Right ventricle myocardium superior (tissue), 1 donor: Measurements from ENCODE around the gene CT45A2. TPM values are rescaled to one million over a fixed set of nuclear protein-coding genes. Genes with fewer than 3 reads are reported as not detected.
"Not testable (repeated sequence)": the region's sequence is repeated elsewhere in the genome, so short reads cannot be mapped to it uniquely, and the experiment has no call there.

Experiments
- ATAC-seq: fragments of 200-7000 bp; cut with Tn5 transposase; one replicate; pipeline ENCODE4 v1.9.1; 2020; ENCODE audit warnings: mild to moderate bottlenecking; ENCODE audit not compliant: poor library complexity
- DNase-seq: peaks from one replicate; pipeline ENCODE4 v3.0.0-alpha.2; 2020
- intact Hi-C: fragments of 100-400 bp; cut with DNase I; formaldehyde crosslinking; loops from one replicate; pipeline ENCODE4 v1.11.2; 2022
- long read RNA-seq: library from polyadenylated mRNA; unstranded; transcript quantifications from one replicate; pipeline ENCODE4 v2.0.0, GENCODE V29; 2021
- total RNA-seq: library from RNA; stranded (reverse); fragmentation: NEBNext Ultra II Directional; extraction: Animal tissue kit (Norgen Biotek cat#: 25700); gene quantifications from one replicate; pipeline ENCODE4 v1.2.1, GENCODE V29; 2021
- donor health status: DM: no; HTN: yes; CAD: no; lungs with severe emphysema.

Gene CT45A2, protein sequence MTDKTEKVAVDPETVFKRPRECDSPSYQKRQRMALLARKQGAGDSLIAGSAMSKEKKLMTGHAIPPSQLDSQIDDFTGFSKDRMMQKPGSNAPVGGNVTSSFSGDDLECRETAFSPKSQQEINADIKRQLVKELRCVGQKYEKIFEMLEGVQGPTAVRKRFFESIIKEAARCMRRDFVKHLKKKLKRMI
- total RNA-seq = not detected
- long read RNA-seq = 0 reads

DNA sequence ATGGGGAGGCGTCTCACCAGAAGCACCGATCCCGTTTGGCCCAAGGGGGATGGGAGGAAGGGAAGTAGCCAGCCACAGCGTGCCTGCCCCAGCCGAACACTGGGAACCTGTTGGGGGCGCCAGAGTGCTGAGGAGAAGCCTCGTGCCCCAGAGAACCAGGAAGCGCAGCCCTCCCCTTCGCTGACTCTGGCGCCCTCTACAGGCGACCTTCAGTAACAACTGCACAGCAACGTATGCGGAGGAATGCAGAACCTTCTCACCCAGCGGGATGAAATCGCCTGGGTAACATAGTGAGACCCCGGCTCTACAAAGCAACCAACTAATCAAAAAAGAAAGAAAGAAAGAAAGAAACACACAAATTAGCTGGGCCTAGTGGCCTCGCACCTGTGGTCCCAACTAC, at the start of gene CT45A2:
Gene CT45A2 (minus strand): TSS at position 101 of the 400 bp plus-strand sequence. CDS start 3,747 bp downstream, outside the sequence.
- DNase-seq, ATAC-seq, intact Hi-C loops: not testable (repeated sequence)

DNA sequence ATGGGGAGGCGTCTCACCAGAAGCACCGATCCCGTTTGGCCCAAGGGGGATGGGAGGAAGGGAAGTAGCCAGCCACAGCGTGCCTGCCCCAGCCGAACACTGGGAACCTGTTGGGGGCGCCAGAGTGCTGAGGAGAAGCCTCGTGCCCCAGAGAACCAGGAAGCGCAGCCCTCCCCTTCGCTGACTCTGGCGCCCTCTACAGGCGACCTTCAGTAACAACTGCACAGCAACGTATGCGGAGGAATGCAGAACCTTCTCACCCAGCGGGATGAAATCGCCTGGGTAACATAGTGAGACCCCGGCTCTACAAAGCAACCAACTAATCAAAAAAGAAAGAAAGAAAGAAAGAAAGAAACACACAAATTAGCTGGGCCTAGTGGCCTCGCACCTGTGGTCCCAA, 34.6 kb upstream of the CT45A2 start, which contains the start of gene CT45A8:
Gene CT45A8 (minus strand): TSS at position 101 of the 400 bp plus-strand sequence. CDS start 3,755 bp downstream, outside the sequence.
- intact Hi-C loops, ATAC-seq, DNase-seq: not testable (repeated sequence)

DNA sequence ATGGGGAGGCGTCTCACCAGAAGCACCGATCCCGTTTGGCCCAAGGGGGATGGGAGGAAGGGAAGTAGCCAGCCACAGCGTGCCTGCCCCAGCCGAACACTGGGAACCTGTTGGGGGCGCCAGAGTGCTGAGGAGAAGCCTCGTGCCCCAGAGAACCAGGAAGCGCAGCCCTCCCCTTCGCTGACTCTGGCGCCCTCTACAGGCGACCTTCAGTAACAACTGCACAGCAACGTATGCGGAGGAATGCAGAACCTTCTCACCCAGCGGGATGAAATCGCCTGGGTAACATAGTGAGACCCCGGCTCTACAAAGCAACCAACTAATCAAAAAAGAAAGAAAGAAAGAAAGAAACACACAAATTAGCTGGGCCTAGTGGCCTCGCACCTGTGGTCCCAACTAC, 17.4 kb upstream of the CT45A2 start, which contains the start of gene CT45A7:
Gene CT45A7 (minus strand): TSS at position 101 of the 400 bp plus-strand sequence. CDS start 3,747 bp downstream, outside the sequence.
- ATAC-seq, intact Hi-C loops: not testable (repeated sequence)

DNA sequence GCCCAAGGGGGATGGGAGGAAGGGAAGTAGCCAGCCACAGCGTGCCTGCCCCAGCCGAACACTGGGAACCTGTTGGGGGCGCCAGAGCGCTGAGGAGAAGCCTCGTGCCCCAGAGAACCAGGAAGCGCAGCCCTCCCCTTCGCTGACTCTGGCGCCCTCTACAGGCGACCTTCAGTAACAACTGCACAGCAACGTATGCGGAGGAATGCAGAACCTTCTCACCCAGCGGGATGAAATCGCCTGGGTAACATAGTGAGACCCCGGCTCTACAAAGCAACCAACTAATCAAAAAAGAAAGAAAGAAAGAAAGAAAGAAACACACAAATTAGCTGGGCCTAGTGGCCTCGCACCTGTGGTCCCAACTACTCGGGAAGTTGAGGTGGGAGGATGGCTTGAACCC, 17.1 kb downstream of the CT45A2 start, which contains the start of gene CT45A6:
Gene CT45A6 (minus strand): TSS at position 101 of the 400 bp plus-strand sequence. CDS start 3,794 bp downstream, outside the sequence.
- intact Hi-C loops, ATAC-seq, DNase-seq: not testable (repeated sequence)

More for the DNA sequence above, 17.4 kb upstream of the CT45A2 start, which contains the start of gene CT45A7:
- not testable (repeated sequence) for DNase-seq

DNA sequence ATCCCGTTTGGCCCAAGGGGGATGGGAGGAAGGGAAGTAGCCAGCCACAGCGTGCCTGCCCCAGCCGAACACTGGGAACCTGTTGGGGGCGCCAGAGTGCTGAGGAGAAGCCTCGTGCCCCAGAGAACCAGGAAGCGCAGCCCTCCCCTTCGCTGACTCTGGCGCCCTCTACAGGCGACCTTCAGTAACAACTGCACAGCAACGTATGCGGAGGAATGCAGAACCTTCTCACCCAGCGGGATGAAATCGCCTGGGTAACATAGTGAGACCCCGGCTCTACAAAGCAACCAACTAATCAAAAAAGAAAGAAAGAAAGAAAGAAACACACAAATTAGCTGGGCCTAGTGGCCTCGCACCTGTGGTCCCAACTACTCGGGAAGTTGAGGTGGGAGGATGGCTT, 34.4 kb downstream of the CT45A2 start, which contains the start of gene CT45A5:
Gene CT45A5 (minus strand): TSS at position 101 of the 400 bp plus-strand sequence. CDS start 3,774 bp downstream, outside the sequence.
- DNase-seq, intact Hi-C loops: not testable (repeated sequence)

DNA sequence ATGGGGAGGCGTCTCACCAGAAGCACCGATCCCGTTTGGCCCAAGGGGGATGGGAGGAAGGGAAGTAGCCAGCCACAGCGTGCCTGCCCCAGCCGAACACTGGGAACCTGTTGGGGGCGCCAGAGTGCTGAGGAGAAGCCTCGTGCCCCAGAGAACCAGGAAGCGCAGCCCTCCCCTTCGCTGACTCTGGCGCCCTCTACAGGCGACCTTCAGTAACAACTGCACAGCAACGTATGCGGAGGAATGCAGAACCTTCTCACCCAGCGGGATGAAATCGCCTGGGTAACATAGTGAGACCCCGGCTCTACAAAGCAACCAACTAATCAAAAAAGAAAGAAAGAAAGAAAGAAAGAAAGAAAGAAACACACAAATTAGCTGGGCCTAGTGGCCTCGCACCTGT, 51.7 kb downstream of the CT45A2 start, which contains the start of gene CT45A3:
Gene CT45A3 (minus strand): TSS at position 101 of the 400 bp plus-strand sequence. CDS start 3,747 bp downstream, outside the sequence.
- ATAC-seq, intact Hi-C loops, DNase-seq: not testable (repeated sequence)

More for the DNA sequence above, 34.4 kb downstream of the CT45A2 start, which contains the start of gene CT45A5:
- ATAC-seq = not testable (repeated sequence)

Other genes starting within 250 kb of the CT45A2 start
- gene CT45A1, start 106.4 kb downstream of the CT45A2 start, total RNA-seq = not detected
- not detected for gene CT45A3, start 51.8 kb downstream of the CT45A2 start, total RNA-seq
- gene CT45A5, start 34.5 kb downstream of the CT45A2 start, total RNA-seq = not detected
- not detected for gene CT45A6, start 17.2 kb downstream of the CT45A2 start, total RNA-seq
- gene CT45A7, start 17.3 kb upstream of the CT45A2 start, total RNA-seq = not detected
- gene CT45A8, start 34.5 kb upstream of the CT45A2 start, total RNA-seq = not detected
- gene CT45A9, start 51.8 kb upstream of the CT45A2 start, total RNA-seq = not detected
- gene CT45A10, start 73.4 kb upstream of the CT45A2 start, total RNA-seq = not detected
- not detected for gene SAGE1, start 73.7 kb upstream of the CT45A2 start, total RNA-seq
- 22.1 TPM for gene MMGT1, start 154.0 kb upstream of the CT45A2 start, total RNA-seq
- 16.1 TPM for gene SLC9A6, start 165.4 kb upstream of the CT45A2 start, total RNA-seq